Measurements from ENCODE around the gene TPSG1.
A peak's percentile ranks its signal among the peaks of the same experiment; 100 is the strongest.
"Not testable (repeated sequence)": the region's sequence is repeated elsewhere in the genome, so short reads cannot be mapped to it uniquely, and the experiment has no call there.

TPSG1 gene

DNA sequence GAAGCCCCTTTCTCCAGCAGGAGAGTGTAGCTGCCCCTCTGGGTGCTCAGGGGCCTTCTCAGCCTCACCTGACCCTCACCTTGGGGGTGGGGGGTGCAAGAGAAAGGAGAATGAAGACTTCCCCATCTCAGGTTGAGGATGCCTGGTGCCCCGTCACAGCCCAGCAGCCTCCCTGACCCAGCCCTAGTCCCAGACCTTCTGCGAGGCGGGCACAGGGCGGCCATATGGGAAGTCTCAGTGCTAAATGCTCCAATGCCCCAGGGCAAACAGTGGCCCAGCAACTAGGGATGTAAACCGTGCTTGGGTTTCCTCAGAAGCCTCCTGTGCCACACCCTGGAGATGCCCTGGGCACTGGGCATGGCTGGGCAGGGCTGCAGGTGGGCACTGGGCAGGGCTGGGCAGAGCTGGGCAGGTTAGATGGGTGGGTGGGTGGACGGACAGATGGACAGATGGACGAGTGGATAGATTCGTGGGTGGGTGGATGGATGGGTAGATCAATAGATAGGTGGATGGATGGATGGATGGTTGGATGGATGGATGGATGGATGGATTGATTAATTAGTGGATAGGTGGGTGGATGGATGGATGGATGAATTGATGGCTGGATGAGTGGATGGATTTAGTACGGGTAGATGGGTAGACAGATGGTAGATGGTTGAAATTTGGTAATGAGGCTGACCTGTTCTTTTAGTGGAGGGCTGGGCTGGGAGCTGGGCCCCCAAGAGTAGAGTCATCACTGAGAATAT is 47.6 kb upstream of the TPSG1 start:
- no peak overlapping the region for H3K4me2 ChIP-seq (ENCODE audit: insufficient read depth, low read length)
- DNase-seq: no peak

DNA sequence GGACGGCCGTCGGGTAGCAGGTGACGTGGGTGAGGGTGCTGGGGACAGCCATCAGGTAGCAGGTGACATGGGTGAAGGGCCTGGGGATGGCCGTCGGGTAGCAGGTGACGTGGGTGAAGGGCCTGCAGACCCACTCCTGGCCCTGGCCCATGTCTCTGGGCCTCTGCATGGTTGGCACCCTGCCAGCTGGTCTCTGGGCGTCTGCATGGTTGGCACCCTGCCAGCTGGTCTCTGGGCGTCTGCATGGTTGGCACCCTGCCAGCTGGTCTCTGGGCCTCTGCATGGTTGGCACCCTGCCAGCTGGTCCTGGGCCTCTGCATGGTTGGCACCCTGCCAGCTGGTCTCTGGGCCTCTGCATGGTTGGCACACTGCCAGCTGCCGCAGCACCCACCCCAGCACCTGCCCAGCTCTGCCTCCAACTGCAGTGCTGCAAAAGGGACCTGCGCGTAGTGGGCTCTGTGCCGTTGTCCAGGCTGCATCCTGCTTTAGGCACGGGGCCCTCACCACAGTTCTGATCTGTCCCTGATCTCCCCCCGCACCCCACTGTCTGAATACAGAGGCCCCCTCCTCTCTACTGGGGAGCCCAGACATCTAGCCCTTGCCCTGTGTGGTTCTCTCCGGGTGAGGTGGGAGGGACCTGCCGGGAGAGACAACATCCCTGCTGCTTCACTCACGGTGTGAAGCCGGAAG is 46.8 kb upstream of the TPSG1 start:
- peak; percentile 30 for DNase-seq
- H3K9ac ChIP-seq (ENCODE audit: low read depth, low read length); H2AFZ ChIP-seq (ENCODE audit: low read depth, low read length); H4K20me1 ChIP-seq (ENCODE audit: insufficient read depth, low read length); H3K27me3 ChIP-seq (ENCODE audit: insufficient read depth, low read length, poor library complexity); H3K36me3 ChIP-seq (ENCODE audit: insufficient read depth, low read length); H3K4me3 ChIP-seq (ENCODE audit: low read depth in 1 of 2, low read length in 2 of 2); H3K27ac ChIP-seq (ENCODE audit: low read length); H3K79me2 ChIP-seq (ENCODE audit: insufficient read depth, low read length); H3K4me2 ChIP-seq (ENCODE audit: insufficient read depth, low read length); H3K4me1 ChIP-seq (ENCODE audit: insufficient read depth, low read length); ATAC-seq (ENCODE audit: insufficient read depth, low read depth); H3K9me3 ChIP-seq (ENCODE audit: insufficient read depth, low read length, severe bottlenecking): not testable (repeated sequence)

More for the DNA sequence above, 47.6 kb upstream of the TPSG1 start:
- H3K27ac ChIP-seq (ENCODE audit: low read length): no peak overlapping the region
- no peaks in the 10 kb centered on the region for H3K27me3 ChIP-seq (ENCODE audit: insufficient read depth, low read length, poor library complexity)
- H3K4me1 ChIP-seq (ENCODE audit: insufficient read depth, low read length): no peaks in the 10 kb centered on the region
- no peak for ATAC-seq (ENCODE audit: insufficient read depth, low read depth)
- H3K4me3 ChIP-seq (ENCODE audit: low read depth in 1 of 2, low read length in 2 of 2): no peak overlapping the region
- no peaks in the 10 kb centered on the region for H3K79me2 ChIP-seq (ENCODE audit: insufficient read depth, low read length)
- no peaks in the 10 kb centered on the region for H3K9me3 ChIP-seq (ENCODE audit: insufficient read depth, low read length, severe bottlenecking)
- no peak overlapping the region for H2AFZ ChIP-seq (ENCODE audit: low read depth, low read length)
- H4K20me1 ChIP-seq (ENCODE audit: insufficient read depth, low read length): no peaks in the 10 kb centered on the region; the same call in 1 of the 2 replicates
- no peak for TF ChIP-seq EZH2 (IDR thresholded peaks at IDR 0.05; ENCODE audit: borderline replicate concordance, low read depth, low read length, severe bottlenecking)
- no peak for TF ChIP-seq CTCF (IDR thresholded peaks at IDR 0.05; ENCODE audit: borderline replicate concordance, extremely low read depth, low read length, poor library complexity, severe bottlenecking)
- no peak overlapping the region for H3K9ac ChIP-seq (ENCODE audit: low read depth, low read length)
- H3K36me3 ChIP-seq (ENCODE audit: insufficient read depth, low read length): no peaks in the 10 kb centered on the region

DNA sequence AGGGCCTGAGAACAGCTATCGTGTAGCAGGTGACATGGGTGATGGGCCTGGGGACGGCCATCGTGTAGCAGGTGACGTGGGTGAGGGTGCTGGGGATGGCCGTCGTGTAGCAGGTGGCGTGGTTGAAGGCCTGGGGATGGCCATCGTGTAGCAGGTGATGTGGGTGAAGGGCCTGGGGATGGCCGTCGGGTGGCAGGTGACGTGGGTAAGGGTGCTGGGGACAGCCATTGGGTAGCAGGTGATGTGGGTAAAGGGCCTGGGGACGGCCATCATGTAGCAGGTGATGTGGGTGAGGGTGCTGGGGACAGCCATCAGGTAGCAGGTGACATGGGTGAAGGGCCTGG is 46.3 kb upstream of the TPSG1 start:
- no peaks in the 10 kb centered on the region; the same call in 1 of the 2 replicates for H4K20me1 ChIP-seq (ENCODE audit: insufficient read depth, low read length)
- DNase-seq: no peak
- H3K27ac ChIP-seq (ENCODE audit: low read length): no peak overlapping the region
- no peaks in the 10 kb centered on the region for H3K27me3 ChIP-seq (ENCODE audit: insufficient read depth, low read length, poor library complexity)
- H3K9ac ChIP-seq (ENCODE audit: low read depth, low read length): no peak overlapping the region
- H3K79me2 ChIP-seq (ENCODE audit: insufficient read depth, low read length): no peaks in the 10 kb centered on the region
- no peak for ATAC-seq (ENCODE audit: insufficient read depth, low read depth)
- H3K9me3 ChIP-seq (ENCODE audit: insufficient read depth, low read length, severe bottlenecking): no peaks in the 10 kb centered on the region
- H3K4me1 ChIP-seq (ENCODE audit: insufficient read depth, low read length): no peaks in the 10 kb centered on the region
- H3K36me3 ChIP-seq (ENCODE audit: insufficient read depth, low read length): no peaks in the 10 kb centered on the region
- no peak overlapping the region for H3K4me3 ChIP-seq (ENCODE audit: low read depth in 1 of 2, low read length in 2 of 2)
- H2AFZ ChIP-seq (ENCODE audit: low read depth, low read length): no peak overlapping the region
- no peak overlapping the region for H3K4me2 ChIP-seq (ENCODE audit: insufficient read depth, low read length)
- TF ChIP-seq EZH2 (IDR thresholded peaks at IDR 0.05; ENCODE audit: borderline replicate concordance, low read depth, low read length, severe bottlenecking): no peak
- TF ChIP-seq CTCF (IDR thresholded peaks at IDR 0.05; ENCODE audit: borderline replicate concordance, extremely low read depth, low read length, poor library complexity, severe bottlenecking): no peak

DNA sequence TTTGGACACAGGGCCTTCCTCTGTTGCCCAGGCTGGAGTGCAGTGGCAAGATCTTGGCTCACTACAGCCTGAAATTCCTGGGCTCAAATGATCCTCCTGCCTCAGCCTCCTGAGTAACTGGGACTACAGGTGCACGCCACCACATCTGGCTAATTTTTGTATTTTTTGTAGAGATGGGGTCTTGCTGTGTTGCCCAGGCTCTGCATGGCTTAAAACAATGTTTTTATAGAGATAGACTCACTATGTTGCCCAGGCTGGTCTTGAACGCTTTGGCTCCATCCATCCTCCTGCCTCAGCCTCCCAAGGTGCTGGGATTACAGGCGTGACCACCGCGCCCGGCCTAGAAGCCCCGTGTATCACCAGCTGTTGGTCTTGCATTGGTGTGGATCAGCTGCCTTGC is 44.4 kb upstream of the TPSG1 start:
- H3K27ac ChIP-seq (ENCODE audit: low read length); H3K4me2 ChIP-seq (ENCODE audit: insufficient read depth, low read length); H3K4me1 ChIP-seq (ENCODE audit: insufficient read depth, low read length); DNase-seq; H3K79me2 ChIP-seq (ENCODE audit: insufficient read depth, low read length); H2AFZ ChIP-seq (ENCODE audit: low read depth, low read length); H4K20me1 ChIP-seq (ENCODE audit: insufficient read depth, low read length); H3K4me3 ChIP-seq (ENCODE audit: low read depth in 1 of 2, low read length in 2 of 2); H3K36me3 ChIP-seq (ENCODE audit: insufficient read depth, low read length); H3K27me3 ChIP-seq (ENCODE audit: insufficient read depth, low read length, poor library complexity); H3K9me3 ChIP-seq (ENCODE audit: insufficient read depth, low read length, severe bottlenecking); ATAC-seq (ENCODE audit: insufficient read depth, low read depth); H3K9ac ChIP-seq (ENCODE audit: low read depth, low read length): not testable (repeated sequence)
